Activated B cell treated with CpG ODN at 0.5 μM for 24 hours (primary cell): ENCODE results near the gene MYL7. TPM values are rescaled to one million over a fixed set of nuclear protein-coding genes. Genes with fewer than 3 reads are reported as not detected.

Experiments used
- ATAC-seq: fragments of 200-7000 bp; cut with Tn5 transposase; one replicate; pipeline ENCODE4 v1.10.0; 2021; ENCODE audit warnings: low read depth, mild to moderate bottlenecking, moderate library complexity
- CTCF ChIA-PET: fragments of 350-600 bp; sonication (Branson Sonifier 250); formaldehyde crosslinking; loops from one replicate; lab custom pipeline; 2021; ENCODE audit warnings: antibody characterized with exemption; lab: Charles Lee
- POLR2A ChIA-PET: fragments of 350-600 bp; sonication (Branson Sonifier 250); formaldehyde crosslinking; loops from one replicate; lab custom pipeline; 2021; ENCODE audit warnings: antibody characterized with exemption; lab: Charles Lee
- DNase-seq: peaks from one replicate; pipeline ENCODE4 v3.0.0; 2022
- H3K27ac Mint-ChIP-seq: one replicate; pipeline ENCODE4 v1.8.0; 2020; ENCODE audit warnings: mixed read lengths
- H3K27me3 Mint-ChIP-seq: one replicate; pipeline ENCODE4 v1.8.0; 2021; ENCODE audit warnings: mixed read lengths
- H3K36me3 Mint-ChIP-seq: one replicate; pipeline ENCODE4 v1.8.0; 2021; ENCODE audit warnings: low read depth, mixed read lengths
- H3K4me1 Mint-ChIP-seq: one replicate; pipeline ENCODE4 v1.8.0; 2021; ENCODE audit warnings: mixed read lengths
- H3K4me3 Mint-ChIP-seq: one replicate; pipeline ENCODE4 v1.8.0; 2020; ENCODE audit warnings: mild to moderate bottlenecking, mixed read lengths
- H3K9me3 Mint-ChIP-seq: one replicate; pipeline ENCODE4 v1.8.0; 2020; ENCODE audit warnings: mixed read lengths
- CTCF ChIP-seq: fragments of 200-600 bp; IDR thresholded peaks from one replicate; pipeline ENCODE4 v1.8.0; 2022; ENCODE audit warnings: antibody characterized with exemption, mild to moderate bottlenecking
- intact Hi-C: fragments of 100-400 bp; cut with micrococcal nuclease; formaldehyde crosslinking; loops from one replicate; pipeline ENCODE4 v1.15.1; 2024
- total RNA-seq: library from RNA; stranded (reverse); gene quantifications from 2 replicates; pipeline ENCODE4 v1.2.3, GENCODE V29; 2022

MYL7 gene
- total RNA-seq, 1 donor from 2014 or later: not detected

DNA sequence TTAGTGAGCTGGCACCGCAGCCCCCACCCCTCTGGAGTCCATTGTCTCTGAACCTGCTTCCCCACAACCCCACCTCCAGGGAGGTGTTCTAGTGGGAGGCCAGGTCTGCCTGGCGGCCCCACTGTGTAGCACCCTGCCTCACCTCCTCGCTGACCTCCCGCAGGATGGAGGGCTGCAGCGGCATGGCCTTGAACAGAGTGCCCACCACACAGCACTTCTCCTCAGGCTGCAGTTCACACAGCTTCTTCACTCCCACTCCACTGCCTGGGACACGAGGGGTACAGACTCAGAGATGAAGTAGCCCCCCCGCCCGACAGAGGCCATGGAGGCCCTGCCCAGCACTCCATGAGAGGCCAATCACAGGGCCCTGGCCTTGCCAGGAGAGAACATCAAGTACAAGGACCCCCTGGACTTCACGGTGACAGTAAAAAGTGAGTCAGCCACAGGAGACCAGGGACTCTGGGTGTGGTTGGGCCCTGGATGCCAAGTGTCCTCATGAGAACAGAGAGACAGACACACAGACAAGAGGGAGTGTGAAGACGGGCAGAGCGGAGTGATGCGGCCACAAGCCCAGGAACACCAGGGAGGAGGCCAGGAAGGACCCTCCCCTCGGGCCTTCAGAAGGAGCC, 23.2 kb downstream of the MYL7 start:
- H3K36me3 Mint-ChIP-seq: peaks cover 79% of the 10 kb centered on the region
- intact Hi-C loops: no loop called here
- DNase-seq (no peak), ATAC-seq (no peak)
- no peak overlapping the region for H3K4me3 Mint-ChIP-seq
- CTCF ChIA-PET: no interaction called here
- H3K4me1 Mint-ChIP-seq: peaks cover 19% of the 10 kb centered on the region
- no peaks in the 10 kb centered on the region for H3K9me3 Mint-ChIP-seq
- no peak for TF ChIP-seq CTCF
- H3K27me3 Mint-ChIP-seq: no peaks in the 10 kb centered on the region
- no peak overlapping the region for H3K27ac Mint-ChIP-seq
- POLR2A ChIA-PET: interaction anchor here (0.9 kb wide), 1 partner anchor 13 kb away, joined by 3 read pairs; no protein-coding TSS in a partner anchor

- CTCF ChIA-PET: no interaction called here
- Mint-ChIP-seq H3K9me3 (no peaks in the 10 kb centered on the region), H3K4me1 (peaks cover 11% of the 10 kb centered on the region), H3K36me3 (peaks cover 80% of the 10 kb centered on the region), H3K27ac (no peak overlapping the region), H3K4me3 (no peak overlapping the region), H3K27me3 (no peaks in the 10 kb centered on the region)
- POLR2A ChIA-PET: interaction anchor here (0.5 to 0.9 kb wide), 2 partner anchors 12 to 720 kb away, joined by 3 to 6 read pairs; no protein-coding TSS in a partner anchor
- DNase-seq: no peak
- no peak for ATAC-seq
- intact Hi-C loops: no loop called here
- TF ChIP-seq CTCF: no peak
Observed at GRCh38 chr7:44116789-44117666, 24.1 kb downstream of the MYL7 start.

- Mint-ChIP-seq H3K9me3 (no peaks in the 10 kb centered on the region), H3K36me3 (peaks cover 80% of the 10 kb centered on the region), H3K4me3 (no peak overlapping the region), H3K27me3 (no peaks in the 10 kb centered on the region), H3K4me1 (peaks cover 9% of the 10 kb centered on the region), H3K27ac (no peak overlapping the region)
- ChIA-PET POLR2A (interaction anchor here (0.5 to 1.5 kb wide), 2 partner anchors 85 to 721 kb away, joined by 5 to 6 read pairs; partner anchors contain the start of gene YKT6), CTCF (no interaction called here)
- no peak for TF ChIP-seq CTCF
- intact Hi-C loops: no loop called here
- no peak for ATAC-seq
- no peak for DNase-seq
Observed at GRCh38 chr7:44116087-44116788, 24.9 kb downstream of the MYL7 start.

DNA sequence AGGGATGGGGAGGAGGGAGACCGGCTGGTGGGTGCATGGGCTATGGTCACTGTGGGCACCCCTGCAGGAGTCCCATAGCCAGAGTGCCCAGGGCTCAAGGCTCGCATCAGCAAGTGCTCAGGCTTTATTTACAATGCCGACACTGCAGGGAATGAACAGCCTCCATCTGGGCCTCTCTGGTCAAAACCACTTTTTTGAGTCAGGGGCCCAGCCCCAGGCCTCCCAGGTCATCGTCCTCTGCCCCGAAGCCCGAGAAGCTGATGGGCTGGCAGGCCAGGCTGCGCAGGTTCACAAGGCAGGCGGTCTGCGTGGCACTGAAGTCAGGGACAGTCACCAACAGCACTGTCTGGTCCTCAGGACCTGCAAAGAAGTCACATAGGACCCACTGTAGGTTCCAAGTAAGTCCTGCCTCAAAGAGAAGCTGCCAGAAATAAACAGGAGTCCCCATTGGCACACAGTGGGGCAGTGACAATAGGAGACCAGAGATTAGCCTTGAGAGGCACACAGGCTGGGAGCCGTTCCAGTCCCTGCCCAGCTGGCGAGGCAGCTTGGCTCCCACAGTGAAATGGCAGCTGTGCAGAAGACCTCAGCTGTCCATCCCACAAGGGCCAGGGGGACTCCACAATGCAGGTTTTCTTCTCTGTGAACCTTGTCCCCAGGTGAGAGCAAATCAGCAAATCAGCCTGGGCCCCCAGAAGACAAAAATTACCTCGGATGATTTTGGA, 26.4 kb downstream of the MYL7 start:
- ChIA-PET CTCF (interaction anchor here (0.9 kb wide), 1 partner anchor 35 kb away, joined by 3 read pairs; no protein-coding TSS in a partner anchor), POLR2A (interaction anchor here (0.5 to 1.5 kb wide), 3 partner anchors 8 to 385 kb away, joined by 3 to 5 read pairs (median 4); partner anchors contain the start of genes COA1 and YKT6)
- peaks cover 67% of the 10 kb centered on the region for H3K36me3 Mint-ChIP-seq
- intact Hi-C loops: no loop called here
- no peak for DNase-seq
- H3K27ac Mint-ChIP-seq: no peak overlapping the region
- H3K27me3 Mint-ChIP-seq: no peaks in the 10 kb centered on the region
- no peak for ATAC-seq
- H3K4me1 Mint-ChIP-seq: peaks cover under 1% of the 10 kb centered on the region
- H3K4me3 Mint-ChIP-seq: no peak overlapping the region
- no peaks in the 10 kb centered on the region for H3K9me3 Mint-ChIP-seq
- no peak for TF ChIP-seq CTCF
